BE2C (cell line): ENCODE measurements around the gene ACOT6.
A peak's percentile ranks its signal among the peaks of the same experiment; 100 is the strongest.
"Not testable (repeated sequence)": the region's sequence is repeated elsewhere in the genome, so short reads cannot be mapped to it uniquely, and the experiment has no call there.

ENCODE experiments used
- DNase-seq: peaks from one replicate; pipeline ENCODE4 v3.0.0-alpha.2; 2020
- H3K27me3 ChIP-seq: fragments of 250-450 bp; sonication (Bioruptor Pico); 2 replicates; pipeline ENCODE4 v1.5.1; 2020; ENCODE audit warnings: mild to moderate bottlenecking
- H3K36me3 ChIP-seq: fragments of 250-450 bp; sonication (Bioruptor Pico); 2 replicates; pipeline ENCODE4 v1.5.1; 2020; ENCODE audit warnings: mild to moderate bottlenecking
- H3K4me1 ChIP-seq: fragments of 250-450 bp; sonication (Bioruptor Pico); 2 replicates; pipeline ENCODE4 v1.5.1; 2020
- H3K4me3 ChIP-seq: 2 replicates; pipeline ENCODE4 v1.5.1; 2011; ENCODE audit warnings: low read depth, low read length
- H3K9me3 ChIP-seq: fragments of 250-450 bp; sonication (Bioruptor Pico); 2 replicates; pipeline ENCODE4 v1.5.1; 2020
- CTCF ChIP-seq: IDR thresholded peaks from 2 replicates; pipeline ENCODE4 v1.5.1; 2012; ENCODE audit warnings: mild to moderate bottlenecking, low read depth, low read length

The ACOT6 gene

GRCh38 chr14:73588695-73589094, 23.6 kb upstream of the ACOT6 start:
- no peak for TF ChIP-seq CTCF
- Histone ChIP-seq H3K4me3 (no peak overlapping the region), H3K4me1 (no peaks in the 10 kb centered on the region), H3K27me3 (peaks cover 9% of the 10 kb centered on the region), H3K9me3 (no peaks in the 10 kb centered on the region), H3K36me3 (no peaks in the 10 kb centered on the region)
- DNase-seq: no peak

GRCh38 chr14:73589116-73589515, 23.2 kb upstream of the ACOT6 start:
- TF ChIP-seq CTCF: no peak
- Histone ChIP-seq H3K4me1 (no peaks in the 10 kb centered on the region), H3K4me3 (no peak overlapping the region), H3K27me3 (peaks cover 9% of the 10 kb centered on the region), H3K36me3 (no peaks in the 10 kb centered on the region), H3K9me3 (no peaks in the 10 kb centered on the region)
- no peak for DNase-seq

- H3K9me3 ChIP-seq, H3K36me3 ChIP-seq, H3K4me3 ChIP-seq, H3K4me1 ChIP-seq, DNase-seq, H3K27me3 ChIP-seq: not testable (repeated sequence)
These were observed 21.7 kb upstream of the ACOT6 start for GRCh38 chr14:73590673-73591004.

- Histone ChIP-seq H3K9me3 (no peaks in the 10 kb centered on the region), H3K27me3 (peaks cover 9% of the 10 kb centered on the region), H3K4me1 (no peaks in the 10 kb centered on the region), H3K36me3 (no peaks in the 10 kb centered on the region), H3K4me3 (peak within 1 kb of the TSS; percentile 60)
- DNase-seq: no peak
- TF ChIP-seq CTCF: no peak
These were observed 20.4 kb upstream of the ACOT6 start, which contains the start of gene ACOT4 for GRCh38 chr14:73591690-73592449. Gene ACOT4 (plus strand): TSS chr14:73591873. CDS start chr14:73591960, 87 bp downstream.

GRCh38 chr14:73594491-73594890, 17.8 kb upstream of the ACOT6 start:
- TF ChIP-seq CTCF: no peak
- DNase-seq: no peak
- Histone ChIP-seq H3K27me3 (peaks cover 9% of the 10 kb centered on the region), H3K9me3 (no peaks in the 10 kb centered on the region), H3K4me1 (no peaks in the 10 kb centered on the region), H3K36me3 (no peaks in the 10 kb centered on the region), H3K4me3 (no peak overlapping the region)

- H3K9me3 ChIP-seq: no peaks in the 10 kb centered on the region
- H3K4me3 ChIP-seq: no peak overlapping the region
- H3K36me3 ChIP-seq: no peaks in the 10 kb centered on the region
- no peak for DNase-seq
- no peaks in the 10 kb centered on the region for H3K27me3 ChIP-seq
- H3K4me1 ChIP-seq: no peaks in the 10 kb centered on the region
- no peak for TF ChIP-seq CTCF
These were observed 12.8 kb upstream of the ACOT6 start for GRCh38 chr14:73599499-73599898.

- Histone ChIP-seq H3K36me3 (no peaks in the 10 kb centered on the region), H3K4me3 (no peak overlapping the region), H3K27me3 (no peaks in the 10 kb centered on the region), H3K4me1 (no peaks in the 10 kb centered on the region), H3K9me3 (no peaks in the 10 kb centered on the region)
- TF ChIP-seq CTCF: no peak
- DNase-seq: no peak
These were observed 9.3 kb upstream of the ACOT6 start for GRCh38 chr14:73602994-73603393.
